Brain microvascular endothelial cell (primary cell): ENCODE measurements around the gene RAB35.

ENCODE experiments used
- DNase-seq: peaks from one replicate; pipeline ENCODE4 v3.0.0-alpha.2; 2020
- H3K27ac ChIP-seq: fragments of 250-450 bp; sonication (Bioruptor Pico); 2 replicates; pipeline ENCODE4 v1.5.1; 2020; ENCODE audit warnings: mild to moderate bottlenecking, moderate library complexity
- H3K27me3 ChIP-seq: fragments of 250-450 bp; sonication (Bioruptor Pico); replicated peaks from 2 replicates; pipeline ENCODE4 v1.5.1; 2020; ENCODE audit warnings: mild to moderate bottlenecking
- H3K36me3 ChIP-seq: fragments of 250-450 bp; sonication (Bioruptor Pico); replicated peaks from 2 replicates; pipeline ENCODE4 v1.5.1; 2020; ENCODE audit warnings: mild to moderate bottlenecking
- H3K4me3 ChIP-seq: 2 replicates; pipeline ENCODE4 v1.5.1; 2011; ENCODE audit warnings: low read depth, mild to moderate bottlenecking, control low read depth, low read length, moderate library complexity
- in situ Hi-C: cut with HindIII; loops from 2 replicates; pipeline ENCODE4 v1.10.0; 2017; ENCODE audit warnings: low sequenced_read_pairs, low pct_ligation_motif_present
- TF ChIP-seq, protein P1 (sequence below): IDR thresholded peaks from 2 replicates; pipeline ENCODE4 v1.5.1; 2011; ENCODE audit warnings: low read depth, mild to moderate bottlenecking, moderate library complexity, low read length, control low read depth, inconsistent platforms; ENCODE audit errors: missing control alignments

Gene RAB35

DNA sequence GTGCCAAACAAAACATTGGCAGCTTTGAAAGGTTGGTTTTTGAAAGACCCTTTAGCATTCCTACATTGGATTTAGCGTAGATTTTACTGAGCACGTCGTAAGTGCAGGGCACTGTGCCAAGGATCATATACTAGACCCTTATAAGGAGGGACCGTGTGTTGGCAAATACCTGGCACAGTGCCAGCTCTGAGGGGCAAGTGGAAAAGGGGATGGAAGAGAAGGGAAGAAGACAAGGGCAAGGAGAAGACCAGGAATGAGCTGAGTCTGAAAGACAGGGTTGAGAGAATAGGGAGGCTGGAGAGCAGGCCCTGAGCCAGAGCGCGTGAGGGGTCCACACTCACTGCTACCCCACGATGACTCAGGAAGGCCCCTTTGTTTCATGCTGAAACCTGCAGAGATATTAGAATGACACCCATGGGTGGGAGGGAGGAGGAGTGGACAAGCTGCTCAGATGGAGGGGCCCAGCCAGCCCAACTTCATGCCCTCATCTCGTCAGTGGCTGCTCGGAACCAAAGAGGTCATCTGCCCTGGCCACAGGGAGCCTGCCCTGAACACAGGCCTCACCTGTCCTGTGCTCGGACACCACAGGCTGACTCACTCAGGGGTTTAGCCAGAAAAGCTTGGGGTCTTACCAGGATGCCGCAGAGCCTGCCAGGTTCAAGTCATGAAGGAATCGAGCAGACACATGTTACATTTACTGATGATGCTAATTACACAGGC lies 25.0 kb downstream of the RAB35 start:
- TF ChIP-seq, protein P1, sequence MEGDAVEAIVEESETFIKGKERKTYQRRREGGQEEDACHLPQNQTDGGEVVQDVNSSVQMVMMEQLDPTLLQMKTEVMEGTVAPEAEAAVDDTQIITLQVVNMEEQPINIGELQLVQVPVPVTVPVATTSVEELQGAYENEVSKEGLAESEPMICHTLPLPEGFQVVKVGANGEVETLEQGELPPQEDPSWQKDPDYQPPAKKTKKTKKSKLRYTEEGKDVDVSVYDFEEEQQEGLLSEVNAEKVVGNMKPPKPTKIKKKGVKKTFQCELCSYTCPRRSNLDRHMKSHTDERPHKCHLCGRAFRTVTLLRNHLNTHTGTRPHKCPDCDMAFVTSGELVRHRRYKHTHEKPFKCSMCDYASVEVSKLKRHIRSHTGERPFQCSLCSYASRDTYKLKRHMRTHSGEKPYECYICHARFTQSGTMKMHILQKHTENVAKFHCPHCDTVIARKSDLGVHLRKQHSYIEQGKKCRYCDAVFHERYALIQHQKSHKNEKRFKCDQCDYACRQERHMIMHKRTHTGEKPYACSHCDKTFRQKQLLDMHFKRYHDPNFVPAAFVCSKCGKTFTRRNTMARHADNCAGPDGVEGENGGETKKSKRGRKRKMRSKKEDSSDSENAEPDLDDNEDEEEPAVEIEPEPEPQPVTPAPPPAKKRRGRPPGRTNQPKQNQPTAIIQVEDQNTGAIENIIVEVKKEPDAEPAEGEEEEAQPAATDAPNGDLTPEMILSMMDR: no peak
- Histone ChIP-seq H3K27ac (no peak overlapping the region), H3K4me3 (no peak overlapping the region), H3K27me3 (no peaks in the 10 kb centered on the region), H3K36me3 (peaks cover 14% of the 10 kb centered on the region)
- in situ Hi-C loops: no loop called here
- DNase-seq: no peak

DNA sequence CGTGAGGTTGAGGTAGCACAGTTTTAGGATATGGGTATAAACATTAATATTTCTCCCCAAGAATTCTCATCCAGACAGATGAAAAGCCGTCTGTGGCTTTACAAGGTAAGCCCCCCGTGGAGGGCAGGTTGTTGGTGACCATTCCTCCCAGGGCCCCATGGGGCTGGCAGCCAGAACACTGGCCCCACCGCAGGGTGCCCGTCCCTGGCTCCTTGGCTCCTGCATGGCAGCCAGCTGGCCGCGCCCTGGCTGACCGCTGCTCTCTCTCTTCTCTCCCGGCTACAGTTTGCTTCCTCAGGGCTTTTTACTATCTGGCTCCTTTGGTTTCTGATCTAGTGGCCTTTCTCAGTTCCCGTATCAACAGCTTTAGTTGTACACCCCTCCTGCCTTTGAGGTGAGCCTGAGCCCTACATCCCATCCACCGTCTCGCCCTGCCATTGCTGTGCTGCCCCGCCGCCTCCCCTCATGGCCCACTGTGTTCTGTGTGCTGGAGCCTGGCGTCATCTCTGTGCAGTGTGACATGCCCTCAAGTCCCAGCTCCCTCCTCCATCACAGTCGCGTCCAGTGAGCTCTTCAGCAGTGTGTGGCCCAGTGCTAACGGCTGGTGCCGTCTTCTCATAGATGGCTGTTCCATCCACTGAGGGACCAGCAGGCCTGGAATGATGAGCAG lies 25.8 kb downstream of the RAB35 start:
- in situ Hi-C loops: no loop called here
- no peaks in the 10 kb centered on the region for H3K27me3 ChIP-seq
- no peak for DNase-seq
- no peak overlapping the region for H3K4me3 ChIP-seq
- peaks cover 6% of the 10 kb centered on the region for H3K36me3 ChIP-seq
- H3K27ac ChIP-seq: no peak overlapping the region
- TF ChIP-seq, protein P1: no peak

DNA sequence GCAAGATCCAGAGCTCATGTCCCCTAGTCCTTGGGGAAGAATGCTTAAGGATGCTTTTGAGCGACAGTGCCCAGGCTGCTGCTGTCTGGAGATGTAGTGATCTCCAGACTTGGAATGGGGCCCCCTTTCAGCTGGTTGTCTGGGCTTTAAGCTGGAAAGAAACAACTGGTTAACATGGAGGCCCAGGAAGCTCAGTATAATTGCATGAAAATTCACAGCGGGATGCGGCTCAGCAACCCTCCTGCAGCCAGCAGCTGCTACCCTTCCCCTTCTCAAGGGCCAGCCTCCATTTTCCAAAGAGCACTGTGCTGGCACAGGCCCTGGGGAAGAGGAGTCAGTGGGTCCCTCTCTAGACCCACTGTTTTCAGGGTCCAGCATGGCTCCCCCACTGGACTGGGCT lies 26.3 kb downstream of the RAB35 start:
- TF ChIP-seq, protein P1: no peak
- in situ Hi-C loops: no loop called here
- Histone ChIP-seq H3K27me3 (no peaks in the 10 kb centered on the region), H3K27ac (no peak overlapping the region), H3K4me3 (no peak overlapping the region), H3K36me3 (peaks cover 4% of the 10 kb centered on the region)
- DNase-seq: no peak

DNA sequence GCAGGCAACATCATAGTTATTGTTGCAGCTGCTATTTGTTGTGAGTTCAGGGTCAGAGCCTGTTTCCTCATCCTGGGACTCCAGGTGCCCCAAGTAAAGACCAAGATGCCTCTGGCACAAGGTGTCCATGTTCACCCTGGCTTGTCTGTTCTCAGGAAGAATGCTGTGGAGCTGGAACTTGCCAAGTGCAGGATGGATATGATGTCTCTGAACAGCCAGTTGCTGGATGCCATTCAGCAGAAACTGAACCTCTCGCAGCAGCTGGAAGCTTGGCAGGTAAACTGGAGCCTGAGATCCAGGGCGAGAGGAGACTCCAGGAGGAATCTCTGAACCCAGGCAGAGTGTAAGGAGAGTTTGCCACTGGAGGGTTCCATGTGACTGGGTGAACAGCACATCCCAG lies 26.8 kb downstream of the RAB35 start:
- H3K27me3 ChIP-seq: no peaks in the 10 kb centered on the region
- no peak for DNase-seq
- TF ChIP-seq, protein P1: no peak

DNA sequence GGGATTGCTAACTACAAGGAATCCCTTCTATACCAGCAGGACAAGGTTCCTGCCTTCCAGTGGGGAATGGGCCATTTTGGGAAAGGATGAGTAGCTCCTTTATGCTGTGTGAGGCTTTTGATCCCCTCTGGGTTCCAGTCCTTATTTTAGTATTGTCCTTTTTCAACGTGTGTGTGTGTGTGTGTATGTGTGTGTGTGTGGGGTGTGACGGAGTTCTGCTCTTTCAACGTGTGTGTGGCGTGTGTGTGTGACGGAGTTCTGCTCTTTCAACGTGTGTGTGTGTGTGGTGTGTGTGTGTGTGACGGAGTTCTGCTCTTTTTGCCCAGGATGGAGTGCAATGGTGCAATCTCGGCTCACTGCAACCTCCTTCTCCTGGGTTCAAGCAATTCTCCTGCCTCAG lies 27.4 kb downstream of the RAB35 start:
- H3K36me3 ChIP-seq: no peaks in the 10 kb centered on the region
- in situ Hi-C loops: no loop called here

More for the DNA sequence above, 26.8 kb downstream of the RAB35 start:
- Histone ChIP-seq H3K36me3 (peaks cover 4% of the 10 kb centered on the region), H3K27ac (no peak overlapping the region), H3K4me3 (no peak overlapping the region)
- in situ Hi-C loops: no loop called here

More for the DNA sequence above, 27.4 kb downstream of the RAB35 start:
- H3K27me3 ChIP-seq: no peaks in the 10 kb centered on the region
- TF ChIP-seq, protein P1: no peak
- no peak for DNase-seq
- H3K4me3 ChIP-seq: no peak overlapping the region
- H3K27ac ChIP-seq: no peak overlapping the region
